ENCODE data around the gene GREB1. TPM values are rescaled to one million over a fixed set of nuclear protein-coding genes. Genes with fewer than 3 reads are reported as not detected.

Gene GREB1
- total RNA-seq, 1 donor from 2014 or later, result 0.23 TPM

DNA sequence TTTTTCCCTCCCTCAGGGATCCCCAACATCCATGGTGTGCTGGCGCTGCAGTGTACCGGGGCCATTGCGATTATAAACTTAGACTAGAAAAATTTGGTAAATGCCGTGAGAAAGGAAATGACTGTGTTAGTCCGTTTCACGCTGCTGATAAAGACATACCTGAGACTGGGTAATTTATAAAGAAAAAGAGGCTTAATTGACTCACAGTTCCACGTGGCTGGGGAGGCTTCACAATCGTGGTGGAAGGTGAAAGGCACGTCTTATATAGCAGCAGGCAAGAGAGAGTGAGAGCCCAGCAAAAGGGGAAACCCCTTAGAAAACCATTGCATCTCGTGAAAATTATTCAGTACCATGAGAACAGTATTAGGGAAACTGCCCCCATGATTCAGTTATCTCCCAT lies 91.8 kb downstream of the GREB1 start:
- intact Hi-C loops (cut with micrococcal nuclease), result no loop called here
- peaks cover 2% of the 10 kb centered on the region for H3K27me3 Mint-ChIP-seq (ENCODE audit: low read depth)
- H3K4me3 Mint-ChIP-seq (ENCODE audit: low read depth), result no peak overlapping the region

DNA sequence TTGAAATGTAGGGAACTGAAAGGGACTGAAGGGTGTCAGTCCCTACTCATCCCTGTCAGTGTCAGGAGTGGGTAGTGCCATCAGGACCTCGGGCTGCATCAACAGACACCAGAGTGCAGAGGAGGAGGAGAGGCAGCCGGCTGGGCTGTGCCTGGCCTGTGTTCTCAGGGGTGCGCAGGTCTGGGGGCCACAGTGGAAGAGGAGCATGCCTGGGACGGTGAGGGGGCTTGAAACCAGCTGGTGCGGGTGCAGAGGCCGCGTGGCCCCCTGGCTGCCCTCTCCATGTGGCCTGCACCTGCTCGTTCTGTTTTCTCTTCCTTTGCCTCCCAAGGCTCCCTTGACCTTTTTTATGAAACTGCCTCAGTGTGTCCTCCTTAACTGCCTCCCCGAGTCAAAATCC lies 94.8 kb downstream of the GREB1 start:
- no peak overlapping the region for H3K27ac Mint-ChIP-seq

More for the DNA sequence above, 91.8 kb downstream of the GREB1 start:
- H3K36me3 Mint-ChIP-seq (ENCODE audit: low read depth), result no peaks in the 10 kb centered on the region
- H3K9me3 Mint-ChIP-seq, result no peaks in the 10 kb centered on the region
- H3K27ac Mint-ChIP-seq, result no peak overlapping the region
- no peak for DNase-seq (ENCODE audit: low spot score)
- H3K4me1 Mint-ChIP-seq (ENCODE audit: low read depth), result no peaks in the 10 kb centered on the region

DNA sequence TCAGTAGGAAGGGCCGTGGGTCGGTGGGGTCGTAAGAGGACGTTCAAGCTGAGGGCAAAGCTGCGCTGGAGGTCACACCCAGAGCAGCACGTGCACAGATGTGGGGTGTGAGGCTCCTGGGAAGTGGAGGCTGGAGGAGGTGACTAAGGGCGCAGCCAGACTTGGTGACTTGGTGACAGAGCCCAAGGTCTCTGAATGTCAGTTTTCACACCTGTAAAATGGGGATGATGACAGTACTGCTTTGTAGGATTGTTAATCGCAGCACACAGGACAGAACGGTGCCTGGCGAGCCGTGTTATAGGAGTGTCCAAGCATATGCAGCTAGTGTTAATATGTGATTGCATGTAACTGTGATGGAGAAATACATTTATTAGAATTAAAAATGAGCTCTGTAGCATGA lies 95.4 kb downstream of the GREB1 start:
- no peaks in the 10 kb centered on the region for H3K36me3 Mint-ChIP-seq (ENCODE audit: low read depth)
- H3K9me3 Mint-ChIP-seq, result no peaks in the 10 kb centered on the region
- intact Hi-C loops (cut with micrococcal nuclease), result no loop called here

More for the DNA sequence above, 94.8 kb downstream of the GREB1 start:
- no peaks in the 10 kb centered on the region for H3K27me3 Mint-ChIP-seq (ENCODE audit: low read depth)
- H3K36me3 Mint-ChIP-seq (ENCODE audit: low read depth), result no peaks in the 10 kb centered on the region
- intact Hi-C loops (cut with micrococcal nuclease), result no loop called here
- no peaks in the 10 kb centered on the region for H3K4me1 Mint-ChIP-seq (ENCODE audit: low read depth)
- H3K4me3 Mint-ChIP-seq (ENCODE audit: low read depth), result no peak overlapping the region
- no peak for DNase-seq (ENCODE audit: low spot score)
- H3K9me3 Mint-ChIP-seq, result no peaks in the 10 kb centered on the region

DNA sequence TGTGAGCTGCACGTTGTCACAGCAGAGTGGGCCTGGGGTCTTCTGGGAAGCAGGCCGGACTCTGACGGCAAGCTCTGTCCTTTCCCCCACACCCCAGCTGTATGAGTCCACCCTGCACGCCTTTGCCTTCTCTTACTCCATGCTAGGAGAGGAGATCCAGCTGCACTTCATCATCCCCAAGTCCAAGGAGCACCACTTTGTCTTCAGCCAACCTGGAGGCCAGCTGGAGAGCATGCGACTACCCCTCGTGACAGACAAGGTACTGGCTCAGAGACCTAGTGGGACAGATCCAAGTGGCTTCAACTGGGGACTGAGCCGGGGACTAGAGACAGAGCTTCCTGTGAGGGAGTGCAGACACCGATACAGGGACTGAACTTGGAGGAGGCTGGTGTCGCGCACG lies 96.0 kb downstream of the GREB1 start:
- intact Hi-C loops (cut with micrococcal nuclease), result no loop called here
- no peaks in the 10 kb centered on the region for H3K9me3 Mint-ChIP-seq
- H3K36me3 Mint-ChIP-seq (ENCODE audit: low read depth), result no peaks in the 10 kb centered on the region
- no peak overlapping the region for H3K27ac Mint-ChIP-seq
- no peaks in the 10 kb centered on the region for H3K27me3 Mint-ChIP-seq (ENCODE audit: low read depth)
- no peak for DNase-seq (ENCODE audit: low spot score)
- no peaks in the 10 kb centered on the region for H3K4me1 Mint-ChIP-seq (ENCODE audit: low read depth)
- H3K4me3 Mint-ChIP-seq (ENCODE audit: low read depth), result no peak overlapping the region

More for the DNA sequence above, 95.4 kb downstream of the GREB1 start:
- Mint-ChIP-seq H3K27me3 (ENCODE audit: low read depth) (no peaks in the 10 kb centered on the region), H3K4me1 (ENCODE audit: low read depth) (no peaks in the 10 kb centered on the region), H3K27ac (no peak overlapping the region), H3K4me3 (ENCODE audit: low read depth) (no peak overlapping the region)
- DNase-seq (ENCODE audit: low spot score), result no peak

DNA sequence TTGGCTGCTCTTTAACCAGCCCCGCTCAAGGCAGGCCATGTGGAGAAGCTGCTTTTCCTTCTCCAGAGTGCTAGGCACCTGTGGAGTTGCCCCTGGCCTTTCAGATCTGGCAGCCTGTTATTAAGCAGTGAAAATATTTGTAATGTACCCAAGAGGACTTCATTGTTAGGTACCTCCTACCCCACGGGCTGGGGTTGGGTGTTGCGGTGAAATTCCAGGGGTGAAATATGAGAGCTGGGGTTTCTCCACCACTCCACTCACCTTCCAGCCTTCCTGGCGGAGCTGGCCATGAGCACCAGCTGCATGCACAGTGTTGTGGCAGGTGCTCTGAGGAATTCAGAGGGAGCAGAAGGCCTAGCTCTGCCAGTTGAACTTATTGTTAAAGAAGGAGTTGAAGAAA lies 97.0 kb downstream of the GREB1 start:
- H3K36me3 Mint-ChIP-seq (ENCODE audit: low read depth), result no peaks in the 10 kb centered on the region
- H3K27ac Mint-ChIP-seq, result no peak overlapping the region
- no peak overlapping the region for H3K4me3 Mint-ChIP-seq (ENCODE audit: low read depth)
- no peaks in the 10 kb centered on the region for H3K4me1 Mint-ChIP-seq (ENCODE audit: low read depth)
- intact Hi-C loops (cut with micrococcal nuclease), result no loop called here
- H3K9me3 Mint-ChIP-seq, result no peaks in the 10 kb centered on the region
- no peak for DNase-seq (ENCODE audit: low spot score)
- no peaks in the 10 kb centered on the region for H3K27me3 Mint-ChIP-seq (ENCODE audit: low read depth)

DNA sequence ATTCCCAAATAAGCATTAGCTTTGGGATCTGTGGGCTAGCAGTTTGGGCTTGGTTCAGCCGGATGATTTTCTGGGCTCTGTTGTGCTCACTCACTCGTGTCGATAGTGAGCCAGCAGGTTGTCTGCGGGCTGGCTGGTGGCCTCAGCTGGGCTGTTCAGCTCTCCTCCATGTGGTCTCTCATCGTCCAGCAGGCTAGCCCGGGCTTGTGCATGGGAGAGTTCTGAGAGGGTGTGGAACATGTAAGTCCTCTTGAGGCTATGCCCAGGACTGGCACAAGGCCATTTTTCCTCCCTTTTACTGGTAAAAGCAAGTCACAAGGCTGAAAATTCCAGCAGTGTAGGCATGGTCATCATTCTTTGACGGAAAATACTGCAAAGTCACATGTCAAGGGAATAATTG lies 97.6 kb downstream of the GREB1 start:
- H3K27me3 Mint-ChIP-seq (ENCODE audit: low read depth), result no peaks in the 10 kb centered on the region

DNA sequence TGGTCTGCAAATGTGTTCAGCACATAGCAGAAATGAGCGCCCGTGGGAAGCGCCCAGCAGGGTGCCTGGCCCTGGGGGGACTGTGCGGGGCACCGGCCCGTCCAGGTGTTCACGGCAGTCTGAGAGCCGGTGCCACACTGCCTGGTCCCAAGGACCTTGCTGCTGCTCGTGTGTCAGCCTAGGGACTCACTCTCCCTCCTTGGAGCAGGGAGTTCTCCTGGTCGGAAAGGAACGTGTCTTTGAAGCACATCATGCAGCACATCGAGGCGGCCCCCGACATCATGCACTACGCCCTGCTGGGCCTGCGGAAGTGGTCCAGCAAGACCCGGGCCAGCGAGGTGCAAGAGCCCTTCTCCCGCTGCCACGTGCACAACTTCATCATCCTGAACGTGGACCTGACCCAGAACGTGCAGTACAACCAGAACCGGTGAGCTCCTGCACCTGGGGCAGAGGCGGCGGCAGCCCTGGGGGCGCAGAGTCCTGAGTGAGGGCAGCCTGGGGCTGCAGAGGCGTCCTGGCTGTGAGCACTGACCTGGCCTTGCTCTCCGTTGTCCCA lies 100.2 kb downstream of the GREB1 start:
- H3K27me3 Mint-ChIP-seq (ENCODE audit: low read depth), result no peaks in the 10 kb centered on the region
- H3K9me3 Mint-ChIP-seq, result no peaks in the 10 kb centered on the region
- no peak for DNase-seq (ENCODE audit: low spot score)
- H3K27ac Mint-ChIP-seq, result no peak overlapping the region
- intact Hi-C loops (cut with micrococcal nuclease), result no loop called here
- H3K36me3 Mint-ChIP-seq (ENCODE audit: low read depth), result no peaks in the 10 kb centered on the region
- no peaks in the 10 kb centered on the region for H3K4me1 Mint-ChIP-seq (ENCODE audit: low read depth)
- no peak overlapping the region for H3K4me3 Mint-ChIP-seq (ENCODE audit: low read depth)

More for the DNA sequence above, 97.6 kb downstream of the GREB1 start:
- no peaks in the 10 kb centered on the region for H3K36me3 Mint-ChIP-seq (ENCODE audit: low read depth)
- H3K27ac Mint-ChIP-seq, result no peak overlapping the region
- H3K9me3 Mint-ChIP-seq, result no peaks in the 10 kb centered on the region
- DNase-seq (ENCODE audit: low spot score), result no peak
- no peaks in the 10 kb centered on the region for H3K4me1 Mint-ChIP-seq (ENCODE audit: low read depth)
- intact Hi-C loops (cut with micrococcal nuclease), result no loop called here
- H3K4me3 Mint-ChIP-seq (ENCODE audit: low read depth), result no peak overlapping the region

DNA sequence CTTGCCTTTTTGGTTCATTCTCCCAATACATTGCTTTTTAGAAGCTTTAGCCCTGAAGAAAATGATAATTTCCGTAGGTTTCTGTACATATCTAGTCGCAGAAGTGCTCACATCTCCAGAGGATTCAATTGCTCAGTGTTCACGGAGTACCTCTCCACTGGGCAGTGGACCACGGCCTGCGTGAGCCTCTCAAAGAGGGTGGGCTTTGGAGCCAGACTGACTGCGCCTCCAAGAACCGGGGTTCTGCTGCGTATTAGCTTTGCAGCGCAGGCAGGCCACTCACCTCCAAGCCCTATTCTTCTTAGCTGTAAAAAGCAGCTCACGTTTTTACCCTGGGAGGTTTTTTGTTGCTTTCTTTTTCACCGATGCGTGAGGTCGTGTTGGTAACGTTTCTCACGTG lies 100.7 kb downstream of the GREB1 start:
- Mint-ChIP-seq H3K4me1 (ENCODE audit: low read depth) (no peaks in the 10 kb centered on the region), H3K9me3 (no peaks in the 10 kb centered on the region), H3K27me3 (ENCODE audit: low read depth) (no peaks in the 10 kb centered on the region), H3K36me3 (ENCODE audit: low read depth) (no peaks in the 10 kb centered on the region), H3K27ac (no peak overlapping the region), H3K4me3 (ENCODE audit: low read depth) (no peak overlapping the region)
- DNase-seq (ENCODE audit: low spot score), result no peak
- intact Hi-C loops (cut with micrococcal nuclease), result no loop called here

DNA sequence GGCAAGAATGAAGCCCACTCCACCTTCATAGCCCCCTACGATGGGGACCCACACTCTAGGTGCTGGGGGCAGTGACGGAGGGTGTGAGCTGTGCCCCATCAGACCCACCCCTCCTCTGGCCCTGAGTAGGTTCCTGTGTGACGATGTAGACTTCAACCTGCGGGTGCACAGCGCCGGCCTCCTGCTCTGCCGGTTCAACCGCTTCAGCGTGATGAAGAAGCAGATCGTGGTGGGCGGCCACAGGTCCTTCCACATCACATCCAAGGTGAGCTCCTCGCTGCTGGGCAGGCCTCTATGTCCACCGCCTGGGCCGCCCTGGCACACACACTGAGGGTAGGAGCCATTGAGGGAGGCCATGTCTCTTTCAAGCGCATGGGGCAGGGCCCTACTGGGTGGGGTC lies 101.3 kb downstream of the GREB1 start:
- DNase-seq (ENCODE audit: low spot score), result no peak
- H3K36me3 Mint-ChIP-seq (ENCODE audit: low read depth), result no peaks in the 10 kb centered on the region
- H3K27me3 Mint-ChIP-seq (ENCODE audit: low read depth), result no peaks in the 10 kb centered on the region
- H3K9me3 Mint-ChIP-seq, result no peaks in the 10 kb centered on the region
- no peak overlapping the region for H3K27ac Mint-ChIP-seq
- intact Hi-C loops (cut with micrococcal nuclease), result no loop called here
- no peaks in the 10 kb centered on the region for H3K4me1 Mint-ChIP-seq (ENCODE audit: low read depth)
- no peak overlapping the region for H3K4me3 Mint-ChIP-seq (ENCODE audit: low read depth)

DNA sequence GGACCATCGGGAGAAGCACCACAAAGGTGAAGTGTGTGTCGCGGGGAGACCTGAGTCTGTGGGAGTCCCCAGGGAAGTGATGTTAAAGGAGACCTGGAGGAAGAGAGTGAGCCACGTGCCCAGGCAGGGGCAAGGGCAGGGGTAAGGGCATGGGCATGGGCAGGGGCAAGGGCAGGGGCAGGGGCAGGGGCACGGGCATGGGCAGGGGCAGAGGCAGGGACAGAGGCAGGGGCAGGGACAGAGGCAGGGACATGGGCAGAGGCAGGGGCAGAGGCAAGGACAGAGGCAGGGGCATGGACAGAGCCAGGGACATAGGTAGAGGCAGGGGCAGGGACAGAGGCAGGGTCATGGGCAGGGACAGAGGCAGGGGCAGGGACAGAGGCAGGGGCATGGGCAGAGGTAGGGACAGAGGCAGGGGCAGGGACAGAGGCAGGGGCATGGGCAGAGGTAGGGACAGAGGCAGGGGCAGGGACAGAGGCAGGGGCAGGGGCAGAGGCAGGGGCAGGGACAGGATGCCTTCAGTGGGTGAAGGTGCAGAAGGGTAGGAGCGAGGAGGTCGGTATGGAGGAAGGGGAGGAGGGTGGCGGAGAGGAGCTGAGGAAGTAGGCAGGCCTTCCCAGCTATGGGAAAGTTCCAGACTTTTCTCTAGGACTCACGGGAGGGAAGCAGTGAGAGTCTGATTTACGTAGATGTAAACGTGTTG lies 102.9 kb downstream of the GREB1 start:
- no peak for DNase-seq (ENCODE audit: low spot score)
- no peaks in the 10 kb centered on the region for H3K36me3 Mint-ChIP-seq (ENCODE audit: low read depth)
- no peaks in the 10 kb centered on the region for H3K4me1 Mint-ChIP-seq (ENCODE audit: low read depth)
- no peaks in the 10 kb centered on the region for H3K9me3 Mint-ChIP-seq
- H3K4me3 Mint-ChIP-seq (ENCODE audit: low read depth), result no peak overlapping the region
- intact Hi-C loops (cut with micrococcal nuclease), result no loop called here
- H3K27ac Mint-ChIP-seq, result no peak overlapping the region
- no peaks in the 10 kb centered on the region for H3K27me3 Mint-ChIP-seq (ENCODE audit: low read depth)

DNA sequence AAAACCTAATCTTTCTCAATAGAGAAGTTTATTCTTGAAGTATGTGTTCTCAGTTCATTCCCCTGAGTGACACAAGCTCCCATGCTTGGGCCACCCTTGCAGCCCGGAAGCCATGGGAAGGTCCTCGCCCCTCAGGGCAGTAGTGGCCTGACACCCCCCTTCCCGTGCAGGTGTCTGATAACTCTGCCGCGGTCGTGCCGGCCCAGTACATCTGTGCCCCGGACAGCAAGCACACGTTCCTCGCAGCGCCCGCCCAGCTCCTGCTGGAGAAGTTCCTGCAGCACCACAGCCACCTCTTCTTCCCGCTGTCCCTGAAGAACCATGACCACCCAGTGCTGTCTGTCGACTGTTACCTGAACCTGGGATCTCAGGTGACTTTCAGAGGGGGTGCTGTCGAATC lies 103.7 kb downstream of the GREB1 start:
- Mint-ChIP-seq H3K27me3 (ENCODE audit: low read depth) (no peaks in the 10 kb centered on the region), H3K9me3 (no peaks in the 10 kb centered on the region)

DNA sequence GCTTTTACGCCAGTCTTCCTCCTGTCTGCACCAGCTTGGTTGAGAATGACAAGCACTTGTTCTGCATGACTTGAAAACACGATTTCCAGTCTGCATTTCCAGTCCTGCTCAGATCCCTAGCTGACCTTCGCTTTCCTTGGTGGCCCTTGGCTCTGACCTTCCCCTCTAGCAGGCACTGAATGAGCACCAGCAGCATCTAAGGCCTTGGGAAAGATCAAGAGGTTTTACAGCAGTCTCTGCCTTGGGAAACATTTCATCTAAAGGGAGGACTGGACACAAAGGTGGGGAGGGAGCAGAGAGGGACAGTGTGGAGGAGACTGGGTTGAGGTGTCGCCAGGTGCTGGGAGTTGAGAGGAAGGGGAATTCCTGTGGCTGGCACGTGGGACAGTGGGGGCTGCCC lies 105.7 kb downstream of the GREB1 start:
- Mint-ChIP-seq H3K27ac (no peak overlapping the region), H3K27me3 (ENCODE audit: low read depth) (no peaks in the 10 kb centered on the region), H3K36me3 (ENCODE audit: low read depth) (no peaks in the 10 kb centered on the region), H3K4me3 (ENCODE audit: low read depth) (no peak overlapping the region), H3K4me1 (ENCODE audit: low read depth) (no peaks in the 10 kb centered on the region), H3K9me3 (no peaks in the 10 kb centered on the region)
- no peak for DNase-seq (ENCODE audit: low spot score)
- intact Hi-C loops (cut with micrococcal nuclease), result no loop called here

More for the DNA sequence above, 103.7 kb downstream of the GREB1 start:
- no peaks in the 10 kb centered on the region for H3K36me3 Mint-ChIP-seq (ENCODE audit: low read depth)
- no peak for DNase-seq (ENCODE audit: low spot score)
- no peak overlapping the region for H3K4me3 Mint-ChIP-seq (ENCODE audit: low read depth)
- H3K4me1 Mint-ChIP-seq (ENCODE audit: low read depth), result no peaks in the 10 kb centered on the region
- intact Hi-C loops (cut with micrococcal nuclease), result no loop called here
- H3K27ac Mint-ChIP-seq, result no peak overlapping the region

DNA sequence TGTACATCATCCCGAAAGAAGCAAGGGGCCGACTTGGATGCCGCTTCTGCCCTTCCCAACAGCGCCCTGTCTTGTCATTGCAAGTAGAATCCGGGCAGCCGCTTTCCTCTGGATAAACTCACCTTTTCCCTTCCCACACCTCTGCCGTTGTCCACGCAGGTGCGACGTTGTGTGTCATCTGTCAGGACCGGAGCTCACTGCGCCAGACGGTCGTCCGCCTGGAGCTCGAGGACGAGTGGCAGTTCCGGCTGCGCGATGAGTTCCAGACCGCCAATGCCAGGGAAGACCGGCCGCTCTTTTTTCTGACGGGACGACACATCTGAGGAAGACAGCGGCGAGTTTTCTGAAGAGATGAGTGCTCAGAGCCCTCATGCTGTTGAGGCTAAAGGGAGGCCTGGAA lies 106.3 kb downstream of the GREB1 start:
- intact Hi-C loops (cut with micrococcal nuclease), result no loop called here
- no peaks in the 10 kb centered on the region for H3K36me3 Mint-ChIP-seq (ENCODE audit: low read depth)
- H3K9me3 Mint-ChIP-seq, result no peaks in the 10 kb centered on the region
- no peak overlapping the region for H3K27ac Mint-ChIP-seq
- H3K4me3 Mint-ChIP-seq (ENCODE audit: low read depth), result no peak overlapping the region
- no peaks in the 10 kb centered on the region for H3K27me3 Mint-ChIP-seq (ENCODE audit: low read depth)
- no peaks in the 10 kb centered on the region for H3K4me1 Mint-ChIP-seq (ENCODE audit: low read depth)
- no peak for DNase-seq (ENCODE audit: low spot score)
